GM11168 (cell line): Measurements from ENCODE around the gene SHD.
"Not testable (repeated sequence)": the region's sequence is repeated elsewhere in the genome, so short reads cannot be mapped to it uniquely, and the experiment has no call there.

Source experiments
- in situ Hi-C: fragments of 300-500 bp; cut with MboI; formaldehyde crosslinking; loops from one replicate; pipeline ENCODE4 v1.12.0; 2022; ENCODE audit warnings: low sequenced_read_pairs; ENCODE audit not compliant: unreplicated experiment

The SHD gene, protein sequence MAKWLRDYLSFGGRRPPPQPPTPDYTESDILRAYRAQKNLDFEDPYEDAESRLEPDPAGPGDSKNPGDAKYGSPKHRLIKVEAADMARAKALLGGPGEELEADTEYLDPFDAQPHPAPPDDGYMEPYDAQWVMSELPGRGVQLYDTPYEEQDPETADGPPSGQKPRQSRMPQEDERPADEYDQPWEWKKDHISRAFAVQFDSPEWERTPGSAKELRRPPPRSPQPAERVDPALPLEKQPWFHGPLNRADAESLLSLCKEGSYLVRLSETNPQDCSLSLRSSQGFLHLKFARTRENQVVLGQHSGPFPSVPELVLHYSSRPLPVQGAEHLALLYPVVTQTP

DNA sequence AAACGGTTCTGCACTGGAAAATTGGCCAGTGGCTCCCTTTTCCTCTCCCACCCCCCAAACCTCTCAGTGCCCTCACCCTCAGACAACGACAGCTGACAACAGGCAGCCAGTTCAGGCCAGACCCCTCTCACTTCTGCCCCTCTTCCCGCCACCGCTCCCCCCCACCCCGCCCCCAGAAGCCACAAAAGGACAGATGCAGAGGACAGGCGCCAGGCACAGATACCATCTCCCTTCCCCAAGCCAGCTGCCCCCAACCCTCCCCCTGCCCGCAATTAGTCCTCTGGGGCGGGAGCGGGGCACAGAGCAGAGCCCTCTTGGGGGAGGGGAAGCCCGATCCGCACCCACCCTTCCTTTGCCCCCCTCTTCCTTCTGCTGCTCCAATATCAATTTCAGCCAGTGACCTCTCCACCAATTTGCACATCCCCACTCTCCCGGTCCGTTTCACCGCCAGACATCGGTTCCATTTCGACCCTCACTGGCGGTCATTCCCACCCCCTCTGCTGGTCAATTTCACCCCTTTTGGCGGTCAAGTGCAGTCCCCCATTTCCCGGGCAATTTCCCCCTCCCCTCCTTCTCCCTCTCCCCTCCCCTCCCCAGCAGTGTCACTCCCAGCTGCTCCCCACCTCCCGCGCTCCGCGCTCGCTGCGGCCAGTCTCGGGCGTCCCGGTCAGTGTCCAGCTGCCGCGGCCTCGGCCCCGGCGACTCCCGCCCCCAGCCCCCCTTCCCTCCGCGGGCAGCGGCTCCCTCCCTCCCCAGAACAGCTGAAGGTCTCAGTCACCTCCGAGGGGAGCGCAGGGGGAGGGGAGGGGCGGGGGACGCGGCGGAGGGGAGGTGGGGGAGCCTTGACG, at the start of gene SHD:
TSS of gene SHD (plus strand) at position 848 of the 848 bp plus-strand sequence. CDS start 798 bp downstream, outside the sequence.
- in situ Hi-C loops, result no loop called here

DNA sequence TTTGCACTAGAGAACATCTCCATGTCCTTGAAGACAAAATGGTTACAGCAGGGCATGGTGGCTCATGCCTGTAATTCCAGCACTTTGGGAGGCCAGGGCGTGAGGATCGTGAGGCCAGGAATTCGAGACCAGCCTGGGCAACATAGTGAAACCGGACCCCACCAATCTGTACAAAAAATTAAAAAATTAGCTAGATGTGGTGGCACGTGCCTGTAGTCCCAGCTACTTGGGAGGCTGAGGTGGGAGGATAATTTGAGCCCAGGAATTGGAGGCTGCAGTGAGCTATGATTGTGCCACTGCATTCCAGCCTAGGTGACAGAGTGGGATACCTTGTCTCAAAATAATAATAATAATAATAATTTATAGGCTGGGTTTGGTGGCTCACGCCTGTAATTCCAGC, 48.8 kb upstream of the SHD start:
- in situ Hi-C loops, result not testable (repeated sequence)

DNA sequence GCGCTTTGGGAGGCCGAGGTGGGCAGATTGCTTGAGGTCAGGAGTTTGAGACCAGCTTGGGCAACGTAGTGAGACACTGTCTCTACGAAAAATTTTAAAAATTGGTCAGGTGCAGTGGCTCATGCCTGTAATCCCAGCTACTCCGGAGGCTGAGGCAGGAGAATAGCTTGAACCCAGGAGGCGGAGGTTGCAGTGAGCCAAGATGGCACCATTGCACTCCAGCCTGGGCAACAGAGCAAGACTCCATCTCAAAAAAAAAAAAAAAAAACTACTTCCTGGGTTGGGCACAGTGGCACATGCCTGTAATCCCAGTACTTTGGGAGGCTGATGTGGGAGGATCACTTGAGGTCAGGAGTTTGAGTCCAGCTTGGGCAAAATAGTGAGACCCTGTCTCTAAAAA, 47.5 kb upstream of the SHD start:
- in situ Hi-C loops, result not testable (repeated sequence)

DNA sequence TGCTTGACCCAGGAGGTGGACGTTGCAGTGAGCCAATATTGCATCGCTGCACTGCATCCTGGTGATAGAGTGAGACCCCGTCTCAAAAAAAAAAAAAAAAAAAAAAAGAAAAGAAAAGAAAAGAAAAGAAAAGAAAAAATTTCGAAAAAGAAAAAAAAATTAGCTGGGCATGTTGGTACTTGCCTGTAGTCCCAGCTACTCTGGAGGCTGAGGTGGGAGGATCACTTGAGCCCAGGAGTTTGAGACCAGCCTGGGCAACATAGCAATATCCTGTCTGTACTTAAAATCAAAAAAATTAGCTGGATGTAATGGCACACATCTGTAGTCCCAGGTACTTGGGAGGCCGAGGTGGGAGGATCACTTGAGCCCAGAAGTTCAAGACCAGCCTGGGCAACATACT, 46.9 kb upstream of the SHD start:
- in situ Hi-C loops, result not testable (repeated sequence)

DNA sequence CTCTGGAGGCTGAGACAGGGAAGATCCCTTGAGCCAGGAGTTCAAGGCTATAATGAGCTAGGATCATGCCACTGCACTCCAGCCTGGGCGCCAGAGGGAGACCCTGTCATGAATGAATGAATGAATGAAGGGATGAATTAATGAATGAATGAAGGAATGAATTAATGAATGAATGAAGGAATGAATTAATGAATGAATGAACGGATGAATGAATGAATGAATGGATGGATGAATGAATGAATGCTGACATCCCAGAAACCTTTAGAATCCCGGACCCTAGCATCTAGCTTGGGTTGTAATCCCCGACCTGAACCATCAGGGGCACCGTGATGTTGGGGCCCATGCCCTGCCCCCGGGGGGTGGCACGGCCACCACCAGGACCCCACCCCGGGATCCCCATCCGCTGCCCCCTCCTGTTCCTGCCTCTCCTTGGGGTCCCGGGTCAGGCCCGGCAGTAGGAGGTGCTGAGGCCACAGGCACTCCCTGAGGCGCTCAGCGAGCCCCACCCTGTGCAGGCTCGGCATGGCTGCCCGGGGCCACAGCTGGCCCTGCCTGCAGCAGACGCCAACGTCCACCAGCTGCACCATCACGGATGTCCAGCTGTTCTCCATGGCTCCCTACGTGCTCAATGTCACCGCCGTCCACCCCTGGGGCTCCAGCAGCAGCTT, 46.3 kb upstream of the SHD start:
- in situ Hi-C loops, result no loop called here

DNA sequence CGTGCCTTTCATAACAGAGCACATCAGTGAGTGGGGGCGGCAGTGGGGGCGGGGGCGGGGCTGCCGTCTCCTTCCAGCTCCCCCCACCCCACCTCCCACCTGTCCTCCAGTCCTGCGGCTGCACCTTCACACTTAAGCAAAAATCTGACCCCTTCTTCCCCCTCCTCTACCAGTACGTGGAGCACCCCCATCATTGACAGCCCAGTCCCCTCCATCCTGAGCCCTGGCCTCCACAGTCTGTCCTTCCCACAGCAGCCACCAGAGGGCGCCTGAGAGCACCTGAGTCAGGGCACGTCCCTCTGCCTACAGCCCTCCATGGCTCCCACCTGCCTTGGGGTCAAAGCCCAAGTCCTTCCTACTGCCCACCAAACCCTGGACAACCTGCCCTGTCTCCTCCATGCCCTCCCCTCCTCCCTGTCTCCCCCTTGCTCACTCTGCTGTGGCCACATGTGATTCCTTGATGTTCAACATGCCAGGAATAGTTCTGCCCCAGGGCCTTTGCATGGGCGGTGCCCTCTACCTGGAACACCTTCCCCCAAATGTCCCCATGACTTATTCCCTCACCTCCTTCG, 45.7 kb upstream of the SHD start:
- in situ Hi-C loops, result no loop called here

DNA sequence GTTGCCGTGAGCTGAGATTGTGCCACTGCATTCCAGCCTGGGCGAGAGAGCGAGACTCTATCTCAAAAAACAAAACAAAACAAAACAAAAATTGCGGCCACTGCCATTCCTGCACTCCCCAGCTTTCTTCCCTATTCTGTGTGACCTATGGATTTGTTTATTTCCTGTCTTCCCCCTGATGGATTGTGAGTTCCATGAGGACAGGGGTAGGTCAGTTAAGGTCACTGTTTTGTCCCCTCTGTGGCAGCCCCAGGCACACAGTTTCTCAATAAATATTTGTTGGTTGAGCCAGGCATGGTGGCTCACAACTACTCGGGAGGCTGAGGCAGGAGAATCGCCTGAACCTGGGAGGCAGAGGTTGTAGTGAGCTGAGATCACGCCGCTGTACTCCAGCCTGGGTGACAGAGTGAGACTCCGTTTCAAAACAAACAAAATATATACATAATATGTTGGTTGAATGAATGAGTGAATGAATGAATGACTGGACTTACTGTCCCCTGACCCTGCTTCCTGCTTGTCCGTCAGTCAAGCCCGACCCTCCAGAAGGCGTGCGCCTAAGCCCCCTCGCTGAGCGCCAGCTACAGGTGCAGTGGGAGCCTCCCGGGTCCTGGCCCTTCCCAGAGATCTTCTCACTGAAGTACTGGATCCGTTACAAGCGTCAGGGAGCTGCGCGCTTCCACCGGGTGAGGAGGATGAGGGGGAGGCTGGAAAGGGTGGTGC, 44.8 kb upstream of the SHD start:
- in situ Hi-C loops, result no loop called here

DNA sequence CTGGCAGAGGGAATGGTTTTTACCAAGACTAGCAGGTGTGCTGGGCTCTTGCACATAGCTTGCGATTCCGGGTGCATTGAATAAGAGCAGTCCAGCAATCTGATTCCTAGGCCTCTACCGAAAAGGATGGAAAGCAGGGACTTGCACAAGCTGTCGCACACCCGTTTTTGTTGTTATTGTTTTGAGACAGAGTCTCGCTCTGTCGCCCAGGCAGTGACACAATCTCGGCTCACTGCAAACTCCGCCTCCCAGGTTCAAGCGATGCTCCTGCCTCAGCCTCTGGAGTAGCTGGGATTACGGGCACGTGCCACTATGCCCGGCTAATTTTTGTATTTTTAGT, 44.2 kb upstream of the SHD start:
- in situ Hi-C loops, result no loop called here

DNA sequence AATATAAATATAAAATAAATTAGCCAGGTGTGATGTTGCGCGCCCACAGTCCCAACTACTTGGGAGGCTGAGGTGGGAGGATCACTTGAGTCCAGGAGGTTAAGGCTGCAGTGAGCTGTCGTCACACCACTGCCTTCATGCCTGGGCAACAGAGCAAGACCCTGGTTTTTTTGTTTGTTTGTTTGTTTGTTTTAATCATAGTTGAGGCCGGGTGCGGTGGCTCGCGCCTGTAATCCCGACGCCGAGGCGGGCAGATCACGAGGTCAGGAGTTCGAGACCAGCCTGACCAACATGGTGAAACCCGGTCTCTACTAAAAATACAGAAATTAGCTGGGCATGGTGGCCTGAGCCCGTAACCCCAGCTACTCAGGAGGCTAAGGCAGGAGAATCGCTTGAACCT, 41.6 kb upstream of the SHD start:
- in situ Hi-C loops, result not testable (repeated sequence)

DNA sequence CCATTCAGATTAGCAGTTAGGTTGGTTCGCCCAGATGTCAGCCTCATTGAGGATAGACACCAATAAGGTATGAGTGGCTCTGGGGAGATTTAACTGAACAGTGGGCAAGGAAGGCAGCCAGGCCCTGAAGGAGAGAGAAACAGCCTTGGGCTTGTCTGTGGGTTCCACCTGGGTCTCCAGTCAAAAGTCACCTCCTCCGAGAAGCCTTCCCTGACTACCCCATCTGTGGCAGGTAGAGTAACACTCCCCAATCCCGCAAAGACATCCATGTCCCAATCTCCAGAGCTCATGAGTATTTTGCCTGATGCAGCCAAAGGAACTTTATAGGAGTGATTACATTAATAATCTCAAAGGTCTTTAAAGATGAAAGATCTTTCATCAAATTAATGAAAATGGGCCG, 40.2 kb upstream of the SHD start:
- in situ Hi-C loops, result no loop called here

DNA sequence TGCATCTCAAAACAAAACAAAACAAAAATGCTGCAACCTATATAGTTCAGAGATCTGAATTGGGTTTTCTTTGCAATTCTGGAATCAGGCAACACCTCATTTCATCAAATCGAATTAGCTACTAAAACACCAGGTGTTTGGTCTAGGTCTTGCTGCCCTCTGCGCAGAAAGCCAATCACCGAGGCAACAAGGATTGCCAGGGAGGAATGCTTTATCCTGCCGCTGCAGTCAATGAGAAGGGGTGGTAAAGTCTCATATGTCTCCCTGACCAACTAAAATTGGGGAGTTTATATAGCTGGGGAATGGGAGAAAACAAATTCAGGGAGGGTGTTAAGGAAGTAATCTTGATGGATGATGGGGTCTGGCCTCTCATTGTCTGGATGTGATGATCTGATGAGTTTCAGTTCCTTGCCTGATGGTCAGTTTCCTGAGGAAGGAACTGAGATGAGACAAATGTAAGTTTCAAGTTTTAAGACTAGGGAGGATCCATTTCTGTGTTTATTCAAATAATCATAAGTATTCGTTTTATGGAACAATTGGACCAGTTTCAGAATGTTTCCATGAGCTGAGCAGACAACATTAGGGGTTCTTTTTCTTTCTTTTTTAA, 37.1 kb upstream of the SHD start:
- in situ Hi-C loops, result no loop called here

DNA sequence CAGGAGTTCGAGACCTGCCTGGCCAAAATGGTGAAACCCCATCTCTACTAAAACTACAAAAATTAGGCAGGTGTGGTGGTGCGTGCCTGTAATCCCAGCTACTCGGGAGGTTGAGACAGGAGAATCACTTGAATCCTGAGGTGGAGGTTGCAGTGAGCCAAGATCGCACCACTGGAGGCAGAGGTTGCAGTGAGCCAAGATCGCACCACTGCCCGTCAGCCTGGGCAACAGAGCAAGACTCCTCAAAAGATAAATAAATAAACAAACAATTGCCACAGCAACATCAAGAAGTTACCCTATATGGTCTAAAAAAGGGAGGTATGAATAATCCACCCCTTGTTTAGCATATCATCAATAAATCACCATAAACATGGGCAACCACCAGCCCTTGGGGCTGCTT, 33.1 kb upstream of the SHD start:
- in situ Hi-C loops, result not testable (repeated sequence)

DNA sequence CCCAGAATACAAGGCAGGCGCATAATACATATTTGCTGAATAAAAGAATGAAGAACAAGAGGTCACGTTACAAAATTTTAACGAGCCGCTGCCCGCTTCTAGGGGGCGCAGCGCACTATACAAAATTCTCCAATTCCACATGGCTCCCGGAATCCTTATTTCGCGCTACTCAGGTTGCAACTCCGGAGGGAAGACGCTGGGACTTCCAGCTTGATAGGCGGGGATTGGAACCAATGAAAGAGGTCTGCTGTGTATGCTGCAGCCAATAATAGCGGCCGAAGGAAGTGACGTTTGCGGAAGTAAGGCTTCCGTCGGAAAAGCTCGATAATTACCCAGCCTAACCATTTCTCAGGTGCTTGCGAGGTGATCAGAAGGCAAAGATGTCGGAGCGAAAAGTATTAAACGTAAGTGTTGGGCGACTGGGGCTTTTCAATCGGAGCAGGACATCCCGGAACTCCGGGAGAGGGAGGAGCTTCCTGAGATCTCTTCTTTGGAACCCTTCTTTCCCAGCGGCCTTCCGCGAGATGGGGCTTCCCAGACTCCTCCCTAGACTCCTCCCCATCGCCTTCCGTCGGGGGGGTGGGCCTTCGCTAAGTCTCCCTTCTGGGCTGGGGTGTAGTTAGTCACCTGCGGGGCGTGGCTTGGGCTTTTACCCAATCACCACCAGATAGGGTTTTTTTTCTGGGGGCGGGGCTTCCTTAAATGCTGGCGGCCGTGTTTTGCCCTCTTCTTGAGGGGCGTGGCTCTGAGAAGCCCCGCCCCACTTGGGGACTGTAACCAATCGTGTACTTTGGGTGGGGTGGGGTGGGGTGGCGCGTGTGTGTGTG, 32.1 kb upstream of the SHD start, which contains the start of gene YJU2:
TSS of gene YJU2 (plus strand) at position 314 of the 827 bp plus-strand sequence. CDS start at position 381, 67 bp downstream.
- in situ Hi-C loops, result no loop called here

DNA sequence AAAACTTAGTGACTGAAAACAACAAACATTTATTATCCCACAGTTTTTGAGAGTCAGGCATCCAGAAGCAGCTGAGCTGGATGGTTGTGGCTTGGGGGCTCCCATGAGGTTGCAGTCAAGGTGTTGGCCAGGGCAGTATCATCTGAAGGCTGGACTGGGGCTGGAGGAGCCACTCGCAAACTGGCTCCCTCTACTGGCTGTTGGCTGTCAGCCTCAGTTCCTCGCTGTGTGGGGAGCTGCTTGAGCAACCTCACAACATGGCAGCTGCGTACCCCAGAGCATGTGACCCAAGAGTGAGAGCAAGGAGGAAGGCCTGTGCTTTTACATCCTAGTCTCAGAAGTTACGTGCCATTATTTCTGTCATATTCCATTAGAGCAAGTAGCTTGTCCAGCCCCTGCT, 22.5 kb upstream of the SHD start:
- in situ Hi-C loops, result no loop called here

DNA sequence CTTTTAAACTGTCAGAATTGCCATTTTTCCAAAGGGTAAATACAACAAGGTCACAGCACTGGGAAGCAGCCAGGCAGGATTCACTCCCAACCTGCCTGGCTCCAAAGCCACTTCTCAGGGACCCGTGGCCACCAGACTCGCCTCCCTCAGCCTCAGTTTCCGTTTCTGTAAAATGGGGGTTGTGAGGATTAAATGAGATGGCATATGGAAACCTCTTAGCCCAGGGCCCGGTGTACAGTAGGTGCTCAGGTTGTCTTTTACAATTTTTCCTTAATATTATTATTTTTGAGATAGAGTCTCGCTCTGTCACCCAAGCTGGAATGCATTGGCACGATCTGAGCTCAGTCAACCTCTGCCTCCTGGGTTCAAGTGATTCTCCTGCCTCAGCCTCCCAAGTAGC, 22.0 kb upstream of the SHD start:
- in situ Hi-C loops, result no loop called here

DNA sequence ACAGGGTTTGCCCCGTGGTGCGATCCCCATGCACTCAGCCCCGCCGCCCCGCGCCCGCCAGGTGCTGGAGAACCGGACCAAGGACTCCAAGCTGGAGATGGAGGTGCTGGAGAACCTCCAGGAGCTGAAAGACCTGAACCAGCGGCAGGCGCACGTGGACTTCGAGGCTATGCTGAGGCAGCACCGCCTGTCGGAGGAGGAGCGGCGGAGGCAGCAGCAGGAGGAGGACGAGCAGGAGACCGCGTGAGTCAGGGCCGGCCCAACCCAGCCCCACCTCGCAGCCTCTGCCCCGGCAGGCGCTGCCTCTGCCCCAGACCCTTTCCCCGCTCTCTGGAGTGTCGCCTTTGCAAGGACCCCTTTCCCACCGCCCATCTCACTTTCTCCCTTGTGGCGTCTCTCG, 20.9 kb upstream of the SHD start:
- in situ Hi-C loops, result no loop called here

DNA sequence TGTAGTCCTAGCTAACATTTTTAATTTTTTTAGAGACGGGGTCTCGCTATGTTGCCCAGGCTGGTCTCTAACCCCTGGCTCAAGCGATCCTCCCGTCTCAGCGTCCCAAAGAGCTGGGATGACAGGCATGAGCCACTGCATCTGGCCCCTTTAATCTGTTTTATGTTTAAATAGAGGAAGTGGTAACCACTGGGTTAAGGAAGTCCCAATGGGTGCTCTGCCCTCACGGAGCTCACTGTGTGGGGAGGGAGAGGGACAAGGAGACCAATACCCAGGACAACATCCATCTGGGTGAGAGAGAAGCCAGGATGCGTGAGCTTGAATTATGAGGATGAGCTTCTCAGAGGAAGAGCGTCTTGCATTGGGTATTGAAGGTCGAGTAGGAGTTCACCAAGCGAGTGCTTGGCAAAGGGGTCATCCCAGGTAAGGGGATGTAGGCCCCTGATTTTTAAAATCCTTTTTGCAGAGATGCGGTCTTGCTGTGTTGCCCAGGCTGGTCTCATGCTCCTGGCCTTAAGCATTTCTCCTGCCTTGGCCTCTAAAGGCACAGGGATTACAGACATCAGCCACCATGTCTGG, 18.4 kb upstream of the SHD start:
- in situ Hi-C loops, result no loop called here

DNA sequence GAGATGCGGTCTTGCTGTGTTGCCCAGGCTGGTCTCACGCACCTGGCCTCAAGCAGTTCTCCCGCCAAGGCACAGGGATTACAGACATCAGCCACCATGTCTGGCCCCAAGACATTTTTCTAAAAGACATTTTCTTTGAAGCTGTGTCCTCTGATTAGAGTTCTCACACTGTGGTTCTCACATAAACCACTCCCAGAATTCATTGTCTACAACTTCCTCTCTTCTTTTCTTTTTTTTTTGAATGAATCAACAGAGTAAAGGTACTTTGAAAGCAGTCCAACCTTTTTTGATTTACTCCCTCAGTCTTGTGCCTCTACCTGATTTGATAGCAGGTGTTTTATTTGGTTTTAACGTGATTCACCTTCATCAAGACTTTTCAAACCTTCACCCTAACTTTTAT, 14.3 kb upstream of the SHD start:
- in situ Hi-C loops, result loop anchor here (5.0 kb wide), 1 partner anchor 87 kb away; no protein-coding TSS in a partner anchor
